ENCODE data around the gene NANOS1. TPM values are rescaled to one million over a fixed set of nuclear protein-coding genes. Genes with fewer than 3 reads are reported as not detected.

Gene NANOS1
- total and polyA plus RNA-seq, 2 of the 8 experiments (the other 6 are each of a cell fraction or from before 2014, with no cell fraction given): 3.1 to 3.9 TPM

DNA sequence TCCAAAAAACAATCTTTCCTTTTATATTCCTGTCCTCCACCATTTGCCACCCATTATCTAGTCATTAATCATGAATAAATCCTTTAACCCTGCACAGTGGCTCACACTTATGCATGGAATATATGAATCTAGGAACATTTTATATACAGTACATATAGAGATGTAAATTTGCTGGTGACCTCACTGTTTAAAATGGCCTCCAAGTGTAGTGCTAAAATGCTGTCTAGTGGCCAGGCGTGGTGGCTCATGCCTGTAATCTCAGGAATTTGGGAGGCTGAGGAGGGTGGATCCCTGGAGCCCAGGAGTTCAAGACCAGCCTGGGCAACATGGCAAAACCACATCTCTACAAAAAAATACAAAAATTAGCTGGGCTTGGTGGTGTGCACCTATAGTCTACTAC, 9.6 kb downstream of the NANOS1 start:
- 87% methylated on average over 1 of the region's 1 CpG; no CpG with 5 or more reads in 1 of the 2 experiments for WGBS, 2 experiments (ENCODE audit: extremely low coverage in 1 of 2, insufficient coverage in 1 of 2, insufficient read length in 1 of 2, insufficient replicate concordance in 2 of 2, low coverage in 1 of 2, low lambda C conversion rate in 2 of 2, missing lambda C conversion rate in 1 of 2)
- Histone ChIP-seq H3K4ac (replicated peaks; ENCODE audit: insufficient read length, low read depth, low read length) (no peak overlapping the region), H3K27ac (ENCODE audit: low read depth, low read length) (no peak overlapping the region), H4K91ac (replicated peaks; ENCODE audit: insufficient read length, low read length) (no peak overlapping the region), H3K36me3 (ENCODE audit: control insufficient read depth in 2 of 4, insufficient read depth in 4 of 4, low read length in 3 of 4) (peaks cover 49 to 97% (median 80%) of the 10 kb centered on the region in 4 experiments), H3K9me3 (ENCODE audit: insufficient read depth in 2 of 2, low read depth in 1 of 2, low read length in 1 of 2) (no peaks in the 10 kb centered on the region), H2BK5ac (ENCODE audit: low read depth, low read length) (no peak overlapping the region), H3K4me1 (replicated peaks in 1 of 4; ENCODE audit: control insufficient read depth in 3 of 4, insufficient read depth in 4 of 4, low read length in 3 of 4) (no peaks in the 10 kb centered on the region), H2AK5ac (ENCODE audit: low read depth, low read length) (no peak overlapping the region), H3K4me2 (ENCODE audit: insufficient read depth in 1 of 2, low read depth in 2 of 2, low read length in 2 of 2) (no peak overlapping the region), H4K20me1 (replicated peaks in 1 of 2; ENCODE audit: control insufficient read depth in 1 of 2, insufficient read depth in 2 of 2, low read length in 2 of 2) (peaks cover 15 to 24% of the 10 kb centered on the region in 2 experiments), H2BK20ac (ENCODE audit: low read length) (no peak overlapping the region), H3K27me3 (replicated peaks in 1 of 4; ENCODE audit: control insufficient read depth in 3 of 4, extremely low read depth in 1 of 4, insufficient read depth in 3 of 4, low read length in 3 of 4) (no peaks in the 10 kb centered on the region), H2AFZ (ENCODE audit: low read length) (no peak overlapping the region), H3K9ac (replicated peaks in 1 of 4; ENCODE audit: extremely low read depth in 1 of 4, low read depth in 3 of 4, low read length in 3 of 4) (no peak overlapping the region), H3K18ac (ENCODE audit: extremely low read depth, low read length) (no peak overlapping the region), H3K79me1 (ENCODE audit: low read depth, low read length) (peaks cover 6% of the 10 kb centered on the region; the same call in 1 of the 2 replicates), H3K23me2 (ENCODE audit: low read depth, low read length) (no peaks in the 10 kb centered on the region), H4K8ac (ENCODE audit: extremely low read depth, insufficient read depth, low read length) (no peak overlapping the region), H2BK120ac (replicated peaks; ENCODE audit: low read depth, low read length) (no peak overlapping the region), H2BK12ac (ENCODE audit: low read depth, low read length) (no peak overlapping the region), H3K56ac (replicated peaks; ENCODE audit: insufficient read length, low read depth, low read length) (no peak overlapping the region), H3K14ac (ENCODE audit: insufficient read length) (no peak overlapping the region), H4K5ac (ENCODE audit: insufficient read length, low read depth, low read length) (no peak overlapping the region), H2BK15ac (ENCODE audit: low read length) (no peak overlapping the region), H3K79me2 (ENCODE audit: control insufficient read depth in 1 of 2, insufficient read depth in 2 of 2, low read length in 2 of 2) (peaks cover 0 to 36% of the 10 kb centered on the region in 2 experiments; a peak in 2 of 4 replicates), H3K23ac (ENCODE audit: insufficient read length) (no peak overlapping the region), H3K4me3 (ENCODE audit: extremely low read depth in 1 of 4, insufficient read depth in 2 of 4, low read depth in 3 of 4, low read length in 4 of 4) (no peak overlapping the region)
- DNase-seq (ENCODE audit: low read depth in 1 of 2, low spot score in 2 of 2) (no peak), FAIRE-seq (no peak)
- POLR2A ChIA-PET (ENCODE audit: partially characterized antibody): interaction anchor here (1.1 to 1.5 kb wide), 3 partner anchors 8 to 16 kb away, joined by 3 read pairs; no protein-coding TSS in a partner anchor
- CTCF ChIA-PET (ENCODE audit: partially characterized antibody): no interaction called here
- TF ChIP-seq BACH1 (IDR thresholded peaks at IDR 0.05; ENCODE audit: low read length) (no peak), YY1 (IDR thresholded peaks at IDR 0.05; ENCODE audit: low read depth, low read length) (peak; percentile 75; the same call in 1 of the 2 replicates), TAF7 (optimal IDR thresholded peaks at IDR 0.05; ENCODE audit: borderline replicate concordance, low read depth, low read length) (no peak), SIRT6 (IDR thresholded peaks at IDR 0.05; ENCODE audit: low read length) (no peak)
